GM12878 (cell line): ENCODE measurements around the gene ASCC3. TPM values are rescaled to one million over a fixed set of nuclear protein-coding genes. Genes with fewer than 3 reads are reported as not detected.

Source experiments
- ATAC-seq: fragments of 200-7000 bp; cut with Tn5 transposase; 3 replicates; pipeline ENCODE4 v1.9.1; 2020; ENCODE audit warnings: mild to moderate bottlenecking, moderate library complexity
- BruUV-seq: library from RNA; stranded (reverse); fragments of 400-500 nt; replicated peaks from 2 replicates; lab custom pipeline; 2021; lab: Mats Ljungman, UMichigan
- CTCF ChIA-PET: fragments of 300-600 bp; sonication (Branson Sonifier 250); formaldehyde crosslinking; extraction: SDS; loops from one replicate; lab custom pipeline; 2021; ENCODE audit warnings: inconsistent platforms; lab: Yijun Ruan, JAX
- POLR2A ChIA-PET: fragments of 350-600 bp; formaldehyde crosslinking; extraction: SDS; loops from one replicate; lab custom pipeline; 2021; ENCODE audit warnings: inconsistent platforms; lab: Charles Lee
- RAD21 ChIA-PET: fragments of 300-600 bp; sonication (Branson Sonifier 250); formaldehyde crosslinking; loops from one replicate; lab custom pipeline; 2023; ENCODE audit warnings: antibody characterized with exemption; ENCODE audit not compliant: unreplicated experiment; lab: Charles Lee
- SMC1A ChIA-PET: fragments of 300-600 bp; sonication (Branson Sonifier 250); formaldehyde crosslinking; loops from one replicate; lab custom pipeline; 2023; ENCODE audit not compliant: unreplicated experiment, uncharacterized antibody; lab: Charles Lee
- DNase-seq: peaks from one replicate; pipeline ENCODE4 v3.0.0-alpha.2; 2011; ENCODE audit warnings: low read depth, low spot score
- FAIRE-seq: peaks from 3 replicates; lab custom pipeline; 2011; peaks lifted over from hg19 to GRCh38; lab: Jason Lieb, UNC
- H2AFZ ChIP-seq: 2 replicates; pipeline ENCODE4 v1.6.0; 2011; ENCODE audit warnings: low read depth, low read length, control low read depth; ENCODE audit not compliant: control insufficient read depth
- H3K27ac ChIP-seq: 2 replicates; pipeline ENCODE4 v1.5.1; 2011; ENCODE audit warnings: control low read depth; ENCODE audit not compliant: control insufficient read depth, insufficient read depth
- H3K27me3 ChIP-seq, 2 experiments: replicated peaks in 1 of 2; 2 replicates each; pipeline versions ENCODE4 v1.6.0 to v1.6.1; 2011; ENCODE audit warnings: low read length in 1 of 2; ENCODE audit not compliant: control insufficient read depth in 2 of 2, insufficient read depth in 2 of 2
- H3K36me3 ChIP-seq, 2 experiments: 2 replicates each; pipeline ENCODE4 v1.5.1; 2011; ENCODE audit warnings: low read length in 1 of 2; ENCODE audit not compliant: control insufficient read depth in 2 of 2, insufficient read depth in 2 of 2
- H3K4me1 ChIP-seq: 2 replicates; pipeline ENCODE4 v1.6.1; 2011; ENCODE audit warnings: mild to moderate bottlenecking, low read length, moderate library complexity, mixed read lengths; ENCODE audit not compliant: control insufficient read depth, insufficient read depth
- H3K4me2 ChIP-seq: 2 replicates; pipeline ENCODE4 v1.6.0; 2011; ENCODE audit warnings: control low read depth; ENCODE audit not compliant: control insufficient read depth, insufficient read depth
- H3K4me3 ChIP-seq: fragments of 200-600 bp; sonication (generic); 2 replicates; pipeline ENCODE4 v1.5.1; 2016
- H3K79me2 ChIP-seq: 2 replicates; pipeline ENCODE4 v1.6.0; 2011; ENCODE audit warnings: low read length; ENCODE audit not compliant: control insufficient read depth, insufficient read depth
- H3K9ac ChIP-seq: 2 replicates; pipeline ENCODE4 v1.8.0; 2011; ENCODE audit warnings: low read length, control low read depth, mixed read lengths; ENCODE audit not compliant: control insufficient read depth, insufficient read depth
- H3K9me3 ChIP-seq: replicated peaks from 3 replicates; pipeline ENCODE4 v1.5.1; 2011; ENCODE audit warnings: mild to moderate bottlenecking, low read length; ENCODE audit not compliant: control insufficient read depth, insufficient read depth
- H4K20me1 ChIP-seq: 2 replicates; pipeline ENCODE4 v1.6.0; 2011; ENCODE audit not compliant: control insufficient read depth, insufficient read depth
- E2F8 ChIP-seq: fragments of 450-650 bp; IDR thresholded peaks from 2 replicates; pipeline ENCODE4 v1.6.1; 2018; ENCODE audit warnings: mild to moderate bottlenecking, low read depth, moderate library complexity; ENCODE audit not compliant: partially characterized antibody
- ESRRA ChIP-seq: IDR thresholded peaks from 2 replicates; pipeline ENCODE4 v1.6.1; 2012; ENCODE audit warnings: mild to moderate bottlenecking, low read length, improper control_type of control experiment
- JUND ChIP-seq: IDR thresholded peaks from 2 replicates; pipeline ENCODE4 v1.6.1; 2012; ENCODE audit warnings: low read depth, mild to moderate bottlenecking, low read length, improper control_type of control experiment, moderate library complexity
- MTA2 ChIP-seq: fragments of 450-650 bp; IDR thresholded peaks from 2 replicates; pipeline ENCODE4 v1.6.1; 2016; ENCODE audit warnings: low read depth, mild to moderate bottlenecking, moderate library complexity
- MYB ChIP-seq: fragments of 150-350 bp; IDR thresholded peaks from 2 replicates; pipeline ENCODE4 v1.6.1; 2014; ENCODE audit warnings: mild to moderate bottlenecking, low read depth, low read length, borderline replicate concordance
- PML ChIP-seq: IDR thresholded peaks from 2 replicates; pipeline ENCODE4 v1.6.1; 2012; ENCODE audit warnings: low read length, inconsistent platforms
- POLR2A ChIP-seq: IDR thresholded peaks from 2 replicates; pipeline ENCODE4 v1.6.1; 2011; ENCODE audit warnings: low read depth, mild to moderate bottlenecking, low read length
- RELB ChIP-seq: fragments of 450-650 bp; IDR thresholded peaks from 2 replicates; pipeline ENCODE4 v1.6.1; 2017; ENCODE audit warnings: low read depth, mild to moderate bottlenecking, moderate library complexity
- RUNX3 ChIP-seq: IDR thresholded peaks from 2 replicates; pipeline ENCODE4 v1.6.1; 2012; ENCODE audit warnings: low read length, inconsistent platforms
- SKIL ChIP-seq: fragments of 450-650 bp; IDR thresholded peaks from 2 replicates; pipeline ENCODE4 v1.6.1; 2017; ENCODE audit warnings: mild to moderate bottlenecking, low read depth, inconsistent platforms; ENCODE audit not compliant: poor library complexity, severe bottlenecking
- SUZ12 ChIP-seq: fragments of 200-600 bp; sonication (generic); IDR thresholded peaks from one replicate; pipeline ENCODE4 v1.6.1; 2018; ENCODE audit warnings: antibody characterized with exemption, mild to moderate bottlenecking; ENCODE audit not compliant: unreplicated experiment
- TAF1 ChIP-seq: IDR thresholded peaks from 2 replicates; pipeline ENCODE4 v1.6.1; 2011; ENCODE audit warnings: mild to moderate bottlenecking, low read depth, low read length, borderline replicate concordance
- ZBTB40 ChIP-seq: fragments of 450-650 bp; IDR thresholded peaks from 2 replicates; pipeline ENCODE4 v1.6.1; 2016; ENCODE audit warnings: mild to moderate bottlenecking, moderate library complexity, borderline replicate concordance
- WGBS: methylation state at CpG from one replicate; pipeline ENCODE4 v1.1.6; 2016; ENCODE audit warnings: low lambda C conversion rate; ENCODE audit not compliant: insufficient replicate concordance, insufficient coverage; ENCODE audit errors: missing lambda C conversion rate; 5-methylcytosine and 5-hydroxymethylcytosine counted together
- in situ Hi-C: fragments of 300-500 bp; cut with MboI; formaldehyde crosslinking; loops from 9 replicates; pipeline ENCODE4 v1.14.3; 2018; ENCODE audit warnings: mixed read lengths
- intact Hi-C: fragments of 100-400 bp; cut with micrococcal nuclease; formaldehyde crosslinking; loops from one replicate; pipeline ENCODE4 v1.14.2; 2022; ENCODE audit not compliant: unreplicated experiment
- polyA plus RNA-seq, 11 experiments: library from polyadenylated mRNA; depleted of rRNA in 4 of 11; unstranded in 6 of 11; stranded (reverse) in 5 of 11; fragments of >200 nt; fragmentation: Nextera tagmentation in 4 of 11; fragmentation: Illumina TruSeq in 1 of 11; extraction: Ambion mirVana in 4 of 11; extraction: Trizol in 1 of 11; gene quantifications; 1 replicate in 1 of 11; 2 replicates in 10 of 11; pipeline versions ENCODE4 v1.2.1 to v1.2.3, GENCODE V29; 2011 to 2016; ENCODE audit warnings: inconsistent platforms in 2 of 11, missing spikeins in 2 of 11, low read depth in 1 of 11
- total RNA-seq, 4 experiments: library from RNA; depleted of rRNA in 3 of 4; stranded (reverse); fragments of >200 nt in 3 of 4; fragmentation: Illumina TruSeq in 1 of 4; extraction: Trizol in 1 of 4; gene quantifications; 2 replicates each; pipeline versions ENCODE4 v1.2.1 to v1.2.3, GENCODE V29; 2013 to 2021

Gene ASCC3
- total and polyA plus RNA-seq, 10 of the 15 experiments (the other 5 are each of a cell fraction or from before 2014, with no cell fraction given), result 19.9 to 76.2 (median 55.9) TPM

- intact Hi-C loops (no loop called here), in situ Hi-C loops (no loop called here)
- H3K4me3 ChIP-seq, result peak overlapping the region; percentile 89
- RAD21 ChIA-PET, result interaction anchor here (1.1 kb wide), 1 partner anchor 109 kb away, joined by 3 read pairs; no protein-coding TSS in a partner anchor
- H3K27me3 ChIP-seq, result no peaks in the 10 kb centered on the region
- H3K4me1 ChIP-seq, result no peaks in the 10 kb centered on the region
- POLR2A ChIA-PET, result interaction anchor here (0.9 to 3.2 kb wide), 4 partner anchors 13 to 167 kb away, joined by 3 to 21 read pairs (median 4); no protein-coding TSS in a partner anchor
- peaks cover 46% of the 10 kb centered on the region for H3K79me2 ChIP-seq
- H3K27ac ChIP-seq, result peak overlapping the region; percentile 81
- H4K20me1 ChIP-seq, result no peaks in the 10 kb centered on the region
- H3K36me3 ChIP-seq, result no peaks in the 10 kb centered on the region
- peak overlapping the region; percentile 93 for H2AFZ ChIP-seq
- BruUV-seq, result no TSS peak
- FAIRE-seq (peak; percentile 70), DNase-seq (no peak), ATAC-seq (no peak)
- peak overlapping the region; percentile 68 for H3K4me2 ChIP-seq
- 0% methylated on average over 6 of the region's 6 CpGs for whole genome bisulfite sequencing
- SMC1A ChIA-PET, result interaction anchor here (1.5 kb wide), 1 partner anchor 14 kb away, joined by 5 read pairs; no protein-coding TSS in a partner anchor
- H3K9ac ChIP-seq, result peak overlapping the region; percentile 70
- CTCF ChIA-PET, result interaction anchor here (0.7 to 2.0 kb wide), 3 partner anchors 18 to 217 kb away, joined by 3 to 4 read pairs (median 3); no protein-coding TSS in a partner anchor
- H3K9me3 ChIP-seq, result no peaks in the 10 kb centered on the region
- TF ChIP-seq SKIL (peak; percentile 12), PML (0 out of 2 replicates have a peak, but pooled peaks have one; percentile 23), MTA2 (no peak; the same call in 1 of the 2 replicates), POLR2A (no peak), E2F8 (no peak), RUNX3 (0 out of 2 replicates have a peak, but pooled peaks have one; percentile 3), JUND (no peak), TAF1 (no peak), RELB (no peak), SUZ12 (no peak), ZBTB40 (no peak), MYB (no peak), ESRRA (no peak)
Observed at GRCh38 chr6:100881707-100882040, 545 bp upstream of the ASCC3 start.
